Measurements from ENCODE around the gene NFIX.
A peak's percentile ranks its signal among the peaks of the same experiment; 100 is the strongest.

Gene NFIX

GRCh38 chr19:12997967-12998940, 3.0 kb downstream of the NFIX start:
- no peak for DNase-seq (ENCODE audit: low read depth in 1 of 2, low spot score in 1 of 2)
- no peak for TF ChIP-seq JUND (IDR thresholded peaks at IDR 0.05; ENCODE audit: low read depth)
- in situ Hi-C loops (cut with HindIII; ENCODE audit: low pct_unique_long_range_greater_than_20kb, low sequenced_read_pairs): no loop called here

GRCh38 chr19:13001166-13001501, 5.9 kb downstream of the NFIX start:
- no peak for TF ChIP-seq JUND (IDR thresholded peaks at IDR 0.05; ENCODE audit: low read depth)
- in situ Hi-C loops (cut with HindIII; ENCODE audit: low pct_unique_long_range_greater_than_20kb, low sequenced_read_pairs): no loop called here
- DNase-seq (ENCODE audit: low read depth in 1 of 2, low spot score in 1 of 2): no peak

GRCh38 chr19:13001502-13002165, 6.4 kb downstream of the NFIX start:
- no peak for DNase-seq (ENCODE audit: low read depth in 1 of 2, low spot score in 1 of 2)
- TF ChIP-seq JUND (IDR thresholded peaks at IDR 0.05; ENCODE audit: low read depth): no peak
- in situ Hi-C loops (cut with HindIII; ENCODE audit: low pct_unique_long_range_greater_than_20kb, low sequenced_read_pairs): no loop called here

- no peak for DNase-seq (ENCODE audit: low read depth in 1 of 2, low spot score in 1 of 2)
- in situ Hi-C loops (cut with HindIII; ENCODE audit: low pct_unique_long_range_greater_than_20kb, low sequenced_read_pairs): no loop called here
- no peak for TF ChIP-seq JUND (IDR thresholded peaks at IDR 0.05; ENCODE audit: low read depth)
These were observed 7.1 kb downstream of the NFIX start for GRCh38 chr19:13002166-13002898.

- no peak for DNase-seq (ENCODE audit: low read depth in 1 of 2, low spot score in 1 of 2)
- TF ChIP-seq JUND (IDR thresholded peaks at IDR 0.05; ENCODE audit: low read depth): no peak
- in situ Hi-C loops (cut with HindIII; ENCODE audit: low pct_unique_long_range_greater_than_20kb, low sequenced_read_pairs): no loop called here
These were observed 7.8 kb downstream of the NFIX start for GRCh38 chr19:13003081-13003480.

GRCh38 chr19:13004273-13004672, 9.0 kb downstream of the NFIX start:
- in situ Hi-C loops (cut with HindIII; ENCODE audit: low pct_unique_long_range_greater_than_20kb, low sequenced_read_pairs): no loop called here
- DNase-seq (ENCODE audit: low read depth in 1 of 2, low spot score in 1 of 2): no peak
- TF ChIP-seq JUND (IDR thresholded peaks at IDR 0.05; ENCODE audit: low read depth): no peak

- in situ Hi-C loops (cut with HindIII; ENCODE audit: low pct_unique_long_range_greater_than_20kb, low sequenced_read_pairs): no loop called here
- DNase-seq (ENCODE audit: low read depth in 1 of 2, low spot score in 1 of 2): no peak
- no peak for TF ChIP-seq JUND (IDR thresholded peaks at IDR 0.05; ENCODE audit: low read depth)
These were observed 10.0 kb downstream of the NFIX start for GRCh38 chr19:13005253-13005652.

GRCh38 chr19:13005861-13006370, 10.6 kb downstream of the NFIX start:
- DNase-seq (ENCODE audit: low read depth in 1 of 2, low spot score in 1 of 2): peak in 1 of 2 experiments; percentile 58
- TF ChIP-seq JUND (IDR thresholded peaks at IDR 0.05; ENCODE audit: low read depth): no peak
- in situ Hi-C loops (cut with HindIII; ENCODE audit: low pct_unique_long_range_greater_than_20kb, low sequenced_read_pairs): no loop called here

- no peak for TF ChIP-seq JUND (IDR thresholded peaks at IDR 0.05; ENCODE audit: low read depth)
- DNase-seq (ENCODE audit: low read depth in 1 of 2, low spot score in 1 of 2): no peak
- in situ Hi-C loops (cut with HindIII; ENCODE audit: low pct_unique_long_range_greater_than_20kb, low sequenced_read_pairs): no loop called here
These were observed 11.4 kb downstream of the NFIX start for GRCh38 chr19:13006431-13007281.

- peak in 1 of 2 experiments; percentile 79 for DNase-seq (ENCODE audit: low read depth in 1 of 2, low spot score in 1 of 2)
- in situ Hi-C loops (cut with HindIII; ENCODE audit: low pct_unique_long_range_greater_than_20kb, low sequenced_read_pairs): no loop called here
- TF ChIP-seq JUND (IDR thresholded peaks at IDR 0.05; ENCODE audit: low read depth): no peak
These were observed 12.2 kb downstream of the NFIX start for GRCh38 chr19:13007292-13008045.
